Measurements from ENCODE around the gene COASY. TPM values are rescaled to one million over a fixed set of nuclear protein-coding genes. Genes with fewer than 3 reads are reported as not detected.

The COASY gene
- total and polyA plus RNA-seq, 11 donors, result 24.3 to 59.1 (median 34.4) TPM

GRCh38 chr17:42612013-42612412, 50.1 kb downstream of the COASY start:
- Histone ChIP-seq H3K27ac (no peak overlapping the region), H3K9me3 (no peaks in the 10 kb centered on the region), H3K36me3 (peaks cover 0 to 47% (median 43%) of the 10 kb centered on the region in 9 donors), H3K27me3 (no peaks in the 10 kb centered on the region), H3K4me1 (peaks cover 3 to 28% (median 15%) of the 10 kb centered on the region in 12 donors), H3K4me3 (no peak overlapping the region)
- TF ChIP-seq CTCF (IDR thresholded peaks at IDR 0.05) (no peak), POLR2A (IDR thresholded peaks at IDR 0.05) (no peak)
- no peak for DNase-seq
- intact Hi-C loops (cut with DNase I), result loop anchor here in 2 of 10 donors (5.0 to 10.0 kb wide), 2 partner anchors 40 to 63 kb away; partner anchors contain the start of gene PLEKHH3 (in 1 of the 2)
- ATAC-seq, result no peak
- 95 to 98% (median 96%) methylated on average over 4 of the region's 4 CpGs for WGBS, 4 donors

GRCh38 chr17:42613699-42614295, 51.8 kb downstream of the COASY start:
- 91 to 95% (median 94%) methylated on average over 14 to 17 of the region's 17 CpGs for WGBS, 4 donors
- no peak for DNase-seq
- no peaks in the 10 kb centered on the region for H3K27me3 ChIP-seq
- TF ChIP-seq POLR2A (IDR thresholded peaks at IDR 0.05), result no peak
- no peak for TF ChIP-seq CTCF (IDR thresholded peaks at IDR 0.05)
- H3K4me1 ChIP-seq, result peaks cover 0 to 27% (median 12%) of the 10 kb centered on the region in 12 donors
- H3K9me3 ChIP-seq, result no peaks in the 10 kb centered on the region
- no peak overlapping the region for H3K4me3 ChIP-seq
- H3K36me3 ChIP-seq, result peaks cover 0 to 47% (median 43%) of the 10 kb centered on the region in 9 donors
- no peak for ATAC-seq
- no peak overlapping the region for H3K27ac ChIP-seq
- intact Hi-C loops (cut with DNase I), result loop anchor here in 2 of 10 donors (5.0 to 10.0 kb wide), 2 partner anchors 39 to 61 kb away; partner anchors contain the start of gene PLEKHH3 (in 1 of the 2)

Small RNAs within 50 kb of the gene (microRNA-seq; reads per million reads assigned to microRNA genes)
- 2.3 to 8.3 (median 5.3) reads per million in 4 donors for gene MIR5010

Other genes with a start within 250 kb of the COASY start
- 100 to 1,000 TPM; 111 to 614 (median 148) TPM for gene STAT3, start 173.7 kb upstream of the COASY start, total RNA-seq
- 100 to 1,000 TPM in 1 of 2 donors, 10 to 100 TPM in 1; 36.0 to 152 TPM for gene STAT3, start 173.7 kb upstream of the COASY start, polyA plus RNA-seq
- gene CAVIN1, start 138.9 kb upstream of the COASY start, total RNA-seq, result 100 to 1,000 TPM; 195 to 318 (median 253) TPM
- gene CAVIN1, start 138.9 kb upstream of the COASY start, polyA plus RNA-seq, result 100 to 1,000 TPM; 140 to 281 TPM
- gene ATP6V0A1, start 103.3 kb upstream of the COASY start, total RNA-seq, result 10 to 100 TPM; 30.3 to 65.9 (median 35.9) TPM
- 10 to 100 TPM; 24.3 to 40.6 TPM for gene ATP6V0A1, start 103.3 kb upstream of the COASY start, polyA plus RNA-seq
- 10 to 100 TPM in 8 of 9 donors, 1 to 10 TPM in 1; 8.4 to 22.0 (median 12.5) TPM for gene NAGLU, start 25.9 kb upstream of the COASY start, total RNA-seq
- 10 to 100 TPM; 10.4 to 19.1 TPM for gene NAGLU, start 25.9 kb upstream of the COASY start, polyA plus RNA-seq
- gene HSD17B1, start 9.2 kb upstream of the COASY start, total RNA-seq, result 1 to 10 TPM in 3 of 9 donors, under 1 TPM in 5, not detected in 1; 0.32 to 1.7 (median 0.97) TPM
- gene HSD17B1, start 9.2 kb upstream of the COASY start, polyA plus RNA-seq, result 1 to 10 TPM; 1.2 to 1.8 TPM
- 10 to 100 TPM; 48.1 to 76.2 (median 57.9) TPM for gene MLX, start 5.0 kb downstream of the COASY start, total RNA-seq
- gene MLX, start 5.0 kb downstream of the COASY start, polyA plus RNA-seq, result 10 to 100 TPM; 53.1 to 71.7 TPM
- 1 to 10 TPM in 7 of 9 donors, under 1 TPM in 2; 0.71 to 4.1 (median 2.0) TPM for gene PSMC3IP, start 15.6 kb downstream of the COASY start, total RNA-seq
- 1 to 10 TPM; 2.1 to 2.9 TPM for gene PSMC3IP, start 15.6 kb downstream of the COASY start, polyA plus RNA-seq
- gene RETREG3, start 47.2 kb downstream of the COASY start, total RNA-seq, result 10 to 100 TPM; 21.3 to 39.0 (median 28.3) TPM
- gene RETREG3, start 47.2 kb downstream of the COASY start, polyA plus RNA-seq, result 10 to 100 TPM; 12.2 to 16.8 TPM
- gene TUBG1, start 47.5 kb downstream of the COASY start, total RNA-seq, result 10 to 100 TPM; 31.5 to 80.1 (median 49.3) TPM
- gene TUBG1, start 47.5 kb downstream of the COASY start, polyA plus RNA-seq, result 100 to 1,000 TPM in 1 of 2 donors, 10 to 100 TPM in 1; 46.4 to 112 TPM
- 10 to 100 TPM; 11.0 to 28.2 (median 16.7) TPM for gene TUBG2, start 97.1 kb downstream of the COASY start, total RNA-seq
- 10 to 100 TPM in 1 of 2 donors, 1 to 10 TPM in 1; 8.6 to 15.3 TPM for gene TUBG2, start 97.1 kb downstream of the COASY start, polyA plus RNA-seq
- 10 to 100 TPM; 17.8 to 25.9 (median 23.6) TPM for gene PLEKHH3, start 114.8 kb downstream of the COASY start, total RNA-seq
- gene PLEKHH3, start 114.8 kb downstream of the COASY start, polyA plus RNA-seq, result 10 to 100 TPM; 19.5 to 19.9 TPM
- 1 to 10 TPM; 1.2 to 3.1 (median 2.1) TPM for gene CCR10, start 119.7 kb downstream of the COASY start, total RNA-seq
- 1 to 10 TPM; 1.1 to 2.1 TPM for gene CCR10, start 119.7 kb downstream of the COASY start, polyA plus RNA-seq
- 10 to 100 TPM in 1 of 9 donors, 1 to 10 TPM in 8; 1.3 to 17.9 (median 3.1) TPM for gene CNTNAP1, start 120.4 kb downstream of the COASY start, total RNA-seq
- gene CNTNAP1, start 120.4 kb downstream of the COASY start, polyA plus RNA-seq, result 1 to 10 TPM; 2.2 to 4.3 TPM
- 10 to 100 TPM; 29.7 to 50.2 (median 41.5) TPM for gene EZH1, start 182.9 kb downstream of the COASY start, total RNA-seq
- gene EZH1, start 182.9 kb downstream of the COASY start, polyA plus RNA-seq, result 10 to 100 TPM; 18.8 to 23.8 TPM
- 10 to 100 TPM; 31.2 to 58.3 (median 39.7) TPM for gene RAMP2, start 199.1 kb downstream of the COASY start, total RNA-seq
- gene RAMP2, start 199.1 kb downstream of the COASY start, polyA plus RNA-seq, result 10 to 100 TPM; 33.1 to 82.0 TPM
- gene VPS25, start 211.3 kb downstream of the COASY start, total RNA-seq, result 10 to 100 TPM; 32.7 to 50.4 (median 37.9) TPM
- 10 to 100 TPM; 33.1 to 88.4 TPM for gene VPS25, start 211.3 kb downstream of the COASY start, polyA plus RNA-seq
- 1 to 10 TPM in 1 of 9 donors, not detected in 8; 1.2 TPM for gene WNK4, start 218.5 kb downstream of the COASY start, total RNA-seq
- not detected for gene WNK4, start 218.5 kb downstream of the COASY start, polyA plus RNA-seq
- gene COA3, start 236.6 kb downstream of the COASY start, total RNA-seq, result 10 to 100 TPM; 56.2 to 97.1 (median 71.8) TPM
- 100 to 1,000 TPM; 110 to 136 TPM for gene COA3, start 236.6 kb downstream of the COASY start, polyA plus RNA-seq
- not detected for gene CNTD1, start 236.7 kb downstream of the COASY start, total RNA-seq
- under 1 TPM; 0.10 to 0.38 TPM for gene CNTD1, start 236.7 kb downstream of the COASY start, polyA plus RNA-seq